HepG2 (cell line): Measurements from ENCODE around the gene C11orf24. TPM values are rescaled to one million over a fixed set of nuclear protein-coding genes. Genes with fewer than 3 reads are reported as not detected.

Source experiments
- ATAC-seq: fragments of 200-7000 bp; cut with Tn5 transposase; 3 replicates; pipeline ENCODE4 v1.9.1; 2020; ENCODE audit warnings: mild to moderate bottlenecking, moderate library complexity
- BruUV-seq: library from RNA; stranded (reverse); fragments of 400-500 nt; replicated peaks from 2 replicates; lab custom pipeline; 2021; lab: Mats Ljungman, UMichigan
- CTCF ChIA-PET: fragments of 300-600 bp; formaldehyde crosslinking; extraction: SDS; loops from one replicate; lab custom pipeline; 2021; ENCODE audit warnings: low total read pairs, inconsistent platforms, low intra/inter-chr PET ratio; lab: Yijun Ruan, JAX
- POLR2A ChIA-PET: fragments of 350-600 bp; sonication (Branson Sonifier 250); formaldehyde crosslinking; loops from one replicate; lab custom pipeline; 2020; ENCODE audit warnings: antibody characterized with exemption, inconsistent platforms; lab: Yijun Ruan, JAX
- DNase-seq: peaks from one replicate; pipeline ENCODE4 v3.0.0-alpha.2; 2015; ENCODE audit warnings: low spot score
- FAIRE-seq: peaks from 3 replicates; lab custom pipeline; 2011; peaks lifted over from hg19 to GRCh38; lab: Jason Lieb, UNC
- H2AFZ ChIP-seq: one replicate; pipeline ENCODE4 v1.6.1; 2011; ENCODE audit warnings: low read length, inconsistent platforms
- H3K27ac ChIP-seq: fragments of 300-600 bp; 3 replicates; pipeline ENCODE4 v1.8.0; 2011; ENCODE audit warnings: mixed run types, mild to moderate bottlenecking, mixed read lengths, low read length, inconsistent platforms; ENCODE audit not compliant: insufficient read depth; ENCODE audit errors: extremely low read length
- H3K27me3 ChIP-seq, 2 experiments: fragments of 200-600 bp in 1 of 2; 2 replicates in 1 of 2; 3 replicates in 1 of 2; pipeline versions ENCODE4 v1.6.0 to v1.8.0; 2011; ENCODE audit warnings: low read length in 2 of 2, mild to moderate bottlenecking in 2 of 2, moderate library complexity in 2 of 2, inconsistent platforms in 1 of 2; ENCODE audit not compliant: insufficient read depth in 2 of 2, control insufficient read depth in 1 of 2
- H3K36me3 ChIP-seq, 2 experiments: fragments of 200-600 bp in 1 of 2; replicated peaks in 1 of 2; 2 replicates in 1 of 2; 3 replicates in 1 of 2; pipeline versions ENCODE4 v1.5.1 to v1.8.0; 2011; ENCODE audit warnings: low read length in 2 of 2, inconsistent platforms in 1 of 2; ENCODE audit not compliant: insufficient read depth in 2 of 2, control insufficient read depth in 1 of 2
- H3K4me1 ChIP-seq: 2 replicates; pipeline ENCODE4 v1.5.1; 2012; ENCODE audit warnings: low read length, inconsistent platforms; ENCODE audit not compliant: insufficient read depth
- H3K4me2 ChIP-seq: 2 replicates; pipeline ENCODE4 v1.6.0; 2011; ENCODE audit warnings: low read depth, low read length, inconsistent platforms
- H3K4me3 ChIP-seq, 3 experiments: fragments of 200-600 bp in 1 of 3; sonication (generic), shearing (Covaris generic) in 1 of 3; replicated peaks in 1 of 3; 2 replicates each; pipeline ENCODE4 v1.5.1; 2011 to 2016; ENCODE audit warnings: low read length in 3 of 3, inconsistent platforms in 2 of 3, low read depth in 2 of 3, mild to moderate bottlenecking in 2 of 3, control low read depth in 1 of 3, mixed read lengths in 1 of 3; ENCODE audit not compliant: insufficient read depth in 1 of 3
- H3K79me2 ChIP-seq: one replicate; pipeline ENCODE4 v1.6.1; 2011; ENCODE audit warnings: low read length, inconsistent platforms; ENCODE audit not compliant: insufficient read depth
- H3K9ac ChIP-seq: 2 replicates; pipeline ENCODE4 v1.6.0; 2011; ENCODE audit warnings: mild to moderate bottlenecking, low read depth, low read length, inconsistent platforms; ENCODE audit not compliant: insufficient read depth
- H3K9me3 ChIP-seq: 2 replicates; pipeline ENCODE4 v1.5.1; 2012; ENCODE audit warnings: mild to moderate bottlenecking, low read length
- H4K20me1 ChIP-seq: 2 replicates; pipeline ENCODE4 v1.6.0; 2011; ENCODE audit warnings: inconsistent platforms, mild to moderate bottlenecking, low read length, moderate library complexity; ENCODE audit not compliant: insufficient read depth
- AGO2 ChIP-seq: fragments of 200-400 bp; formaldehyde crosslinking; optimal IDR thresholded peaks from 2 replicates; pipeline ENCODE3; 2017; ENCODE audit warnings: mild to moderate bottlenecking, low read depth, low read length, moderate library complexity
- FOXK1 ChIP-seq: sonication (generic); formaldehyde crosslinking; IDR thresholded peaks from 2 replicates; pipeline ENCODE4 v1.4.0; 2020; ENCODE audit warnings: low read depth, missing genetic modification reagents, borderline replicate concordance
- KAT7 ChIP-seq: IDR thresholded peaks from 2 replicates; pipeline ENCODE4 v1.6.1; 2018; ENCODE audit warnings: borderline replicate concordance, missing compliant biosample characterization
- KDM5A ChIP-seq: fragments of 200-600 bp; sonication (generic); IDR thresholded peaks from 2 replicates; pipeline ENCODE4 v1.7.0; 2018; ENCODE audit warnings: antibody characterized with exemption, mild to moderate bottlenecking, low read length, borderline replicate concordance
- POLR2A ChIP-seq, 2 experiments: IDR thresholded peaks; 2 replicates each; pipeline ENCODE4 v1.6.1; 2011; ENCODE audit warnings: low read depth in 2 of 2, low read length in 2 of 2, mild to moderate bottlenecking in 1 of 2, moderate library complexity in 1 of 2; ENCODE audit not compliant: insufficient read depth in 1 of 2
- POLR2AphosphoS5 ChIP-seq: IDR thresholded peaks from 2 replicates; pipeline ENCODE4 v1.6.1; 2012; ENCODE audit warnings: low read depth, low read length
- WGBS: methylation state at CpG from one replicate; pipeline ENCODE4 v1.1.6; 2017; ENCODE audit warnings: low lambda C conversion rate; 5-methylcytosine and 5-hydroxymethylcytosine counted together
- in situ Hi-C: cut with HindIII; loops from 2 replicates; pipeline ENCODE4 v1.10.0; 2017; ENCODE audit warnings: low pct_unique_long_range_greater_than_20kb; ENCODE audit not compliant: extremely low pct_ligation_motif_present
- intact Hi-C: fragments of 100-400 bp; cut with micrococcal nuclease; formaldehyde crosslinking; loops from one replicate; pipeline ENCODE4 v1.10.0; 2022; ENCODE audit not compliant: unreplicated experiment
- polyA plus RNA-seq, 8 experiments: library from polyadenylated mRNA; depleted of rRNA in 3 of 8; stranded (reverse) in 7 of 8; unstranded in 1 of 8; fragments of >200 nt; fragmentation: Illumina TruSeq in 4 of 8; extraction: Trizol in 4 of 8; gene quantifications; 2 replicates each; pipeline versions ENCODE4 v1.2.1 to v1.2.3, GENCODE V29; 2011 to 2016; ENCODE audit warnings: low read depth in 4 of 8, missing spikeins in 1 of 8, mixed read lengths in 1 of 8; ENCODE audit not compliant: insufficient read depth in 1 of 8
- total RNA-seq, 5 experiments: library from RNA; depleted of rRNA; stranded (reverse); fragments of >200 nt; fragmentation: Illumina TruSeq; extraction: Trizol; gene quantifications; 2 replicates each; pipeline ENCODE4 v1.2.3, GENCODE V29; 2016; ENCODE audit warnings: low read depth in 1 of 5

The C11orf24 gene
- total and polyA plus RNA-seq, 2 of the 13 experiments (the other 11 are each of a cell fraction or from before 2014, with no cell fraction given) = 52.9 to 55.5 TPM

GRCh38 chr11:68266121-68266891 lies 5.5 kb downstream of the C11orf24 start:
- Histone ChIP-seq H3K4me2 (no peak overlapping the region), H2AFZ (no peak overlapping the region), H3K36me3 (peaks cover 24 to 67% of the 10 kb centered on the region in 2 experiments; a peak in 4 of 5 replicates), H4K20me1 (peaks cover 5% of the 10 kb centered on the region; the same call in 1 of the 2 replicates), H3K27me3 (no peaks in the 10 kb centered on the region; a peak in 1 of 5 replicates), H3K4me1 (peaks cover 34% of the 10 kb centered on the region), H3K4me3 (no peak overlapping the region), H3K79me2 (peaks cover 33% of the 10 kb centered on the region), H3K27ac (no peak overlapping the region), H3K9ac (no peak overlapping the region), H3K9me3 (no peaks in the 10 kb centered on the region)
- CTCF ChIA-PET = no interaction called here
- TF ChIP-seq KAT7 (CRISPR knock-in tag) (no peak), POLR2A (IDR thresholded peaks at IDR 0.05; ENCODE audit: insufficient read depth in 1 of 2, low read depth in 2 of 2, low read length in 2 of 2) (0 out of 4 replicates have a peak, but pooled peaks of 1 of the 2 experiments have one; percentile 36), FOXK1 (CRISPR knock-in tag) (no peak), POLR2AphosphoS5 (0 out of 2 replicates have a peak, but pooled peaks have one; percentile 8), KDM5A (no peak), AGO2 (peak; percentile 59)
- FAIRE-seq (no peak), ATAC-seq (no peak), DNase-seq (no peak)
- WGBS = 87% methylated on average over 13 of the region's 16 CpGs
- POLR2A ChIA-PET = interaction anchor here (1.1 to 3.1 kb wide), 3 partner anchors 9 to 49 kb away, joined by 3 to 11 read pairs (median 4); no protein-coding TSS in a partner anchor
- intact Hi-C loops (no loop called here), in situ Hi-C loops (no loop called here)
- no TSS peak for BruUV-seq
